ENCODE data around the gene ZFYVE27.

The ZFYVE27 gene

GRCh38 chr10:97788552-97789442 lies 51.9 kb downstream of the ZFYVE27 start (continued):
- 0 out of 2 replicates have a peak, but pooled peaks have one; percentile 33 for TF ChIP-seq SP7 (tag by site-specific recombination; IDR thresholded peaks at IDR 0.05)
- TF ChIP-seq ZNF747 (tag by site-specific recombination; IDR thresholded peaks at IDR 0.05): no peak
- TF ChIP-seq OSR2 (tag by site-specific recombination; IDR thresholded peaks at IDR 0.05): peak; percentile 41; the same call in 1 of the 2 replicates
- no peak for TF ChIP-seq BCL11B (tag by site-specific recombination; IDR thresholded peaks at IDR 0.05; ENCODE audit: low read depth)
- TF ChIP-seq ZSCAN16 (tag by site-specific recombination; IDR thresholded peaks at IDR 0.05): no peak
- TF ChIP-seq ZNF791 (tag by site-specific recombination; IDR thresholded peaks at IDR 0.05): no peak
- TF ChIP-seq ZNF518A (tag by site-specific recombination; conservative IDR thresholded peaks at IDR 0.05; ENCODE audit: low read depth): no peak
- no peak for TF ChIP-seq HOXA7 (CRISPR knock-in tag; IDR thresholded peaks at IDR 0.05; ENCODE audit: borderline replicate concordance)
- TF ChIP-seq ZNF133 (tag by site-specific recombination; IDR thresholded peaks at IDR 0.05): no peak
- TF ChIP-seq KLF7 (tag by site-specific recombination; IDR thresholded peaks at IDR 0.05; ENCODE audit: borderline replicate concordance): no peak
- no peak for TF ChIP-seq INSM2 (tag by site-specific recombination; IDR thresholded peaks at IDR 0.05)
- no peak for TF ChIP-seq ZNF792 (tag by site-specific recombination; IDR thresholded peaks at IDR 0.05)
- no peak for TF ChIP-seq ZSCAN4 (tag by site-specific recombination; IDR thresholded peaks at IDR 0.05)
- no peak for TF ChIP-seq KLF10 (tag by site-specific recombination; IDR thresholded peaks at IDR 0.05)
- no peak for TF ChIP-seq ZNF354C (tag by site-specific recombination; IDR thresholded peaks at IDR 0.05; ENCODE audit: borderline replicate concordance, low read depth)
- no peak for TF ChIP-seq ZNF223 (tag by site-specific recombination; IDR thresholded peaks at IDR 0.05)
- TF ChIP-seq ZNF23 (tag by site-specific recombination; IDR thresholded peaks at IDR 0.05; ENCODE audit: borderline replicate concordance): no peak
- TF ChIP-seq TRIM28 (IDR thresholded peaks at IDR 0.05; ENCODE audit: borderline replicate concordance, low read length): peak; percentile 21; the same call in 1 of the 2 replicates
- no peak for TF ChIP-seq KLF8 (tag by site-specific recombination; IDR thresholded peaks at IDR 0.05)
- TF ChIP-seq WT1 (tag by site-specific recombination; IDR thresholded peaks at IDR 0.05): no peak
- no peak for TF ChIP-seq ZNF501 (tag by site-specific recombination; IDR thresholded peaks at IDR 0.05)
- TF ChIP-seq HIC1 (tag by site-specific recombination; IDR thresholded peaks at IDR 0.05): no peak
- TF ChIP-seq ZNF211 (tag by site-specific recombination; IDR thresholded peaks at IDR 0.05; ENCODE audit: low read depth): no peak
- no peak for TF ChIP-seq ELK4 (IDR thresholded peaks at IDR 0.05; ENCODE audit: borderline replicate concordance, low read depth, low read length)
- peak; percentile 38; the same call in 1 of the 2 replicates for TF ChIP-seq GLIS2 (tag by site-specific recombination; IDR thresholded peaks at IDR 0.05)
- 0 out of 2 replicates have a peak, but pooled peaks have one; percentile 25 for TF ChIP-seq ZNF2 (tag by site-specific recombination; IDR thresholded peaks at IDR 0.05)
- no peak for TF ChIP-seq ZNF777 (tag by site-specific recombination; IDR thresholded peaks at IDR 0.05; ENCODE audit: borderline replicate concordance)
- peak; percentile 50; the same call in 1 of the 2 replicates for TF ChIP-seq ZNF423 (tag by site-specific recombination; IDR thresholded peaks at IDR 0.05)
- 0 out of 2 replicates have a peak, but pooled peaks have one; percentile 20 for TF ChIP-seq ZNF585B (tag by site-specific recombination; IDR thresholded peaks at IDR 0.05)

Measured in HEK293 (cell line).